ENCODE measurements around the gene PANX1. TPM values are rescaled to one million over a fixed set of nuclear protein-coding genes. Genes with fewer than 3 reads are reported as not detected.

The PANX1 gene
- total and polyA plus RNA-seq, 2 experiments from 2014 or later, result 9.5 to 40.8 TPM

DNA sequence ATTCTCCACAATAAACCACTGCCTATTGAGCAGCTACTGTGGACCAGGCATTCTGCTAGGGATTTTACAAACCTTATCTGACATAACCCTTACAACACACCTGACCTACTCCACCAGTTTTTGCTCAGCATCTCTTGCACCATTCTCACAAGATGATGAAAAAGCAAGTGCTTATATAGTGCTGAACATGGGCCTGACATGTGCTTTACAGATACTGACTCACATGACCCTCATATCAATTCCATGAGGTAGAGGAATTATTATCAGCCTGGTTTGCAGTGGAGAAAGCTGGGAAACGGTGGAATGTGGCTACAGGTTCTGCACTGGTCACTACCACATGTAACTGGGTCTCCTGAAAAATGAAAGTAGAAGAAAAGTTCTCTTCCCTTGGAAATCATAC is 37.5 kb upstream of the PANX1 start:
- H3K27ac ChIP-seq (ENCODE audit: low read depth), result no peak overlapping the region
- H3K4me3 Mint-ChIP-seq, result no peak overlapping the region
- ATAC-seq, result no peak

More for the DNA sequence above, 37.5 kb upstream of the PANX1 start:
- H3K36me3 Mint-ChIP-seq (ENCODE audit: low read depth), result no peaks in the 10 kb centered on the region; the same call in 2 of the 3 replicates
- H3K9me3 Mint-ChIP-seq, result no peaks in the 10 kb centered on the region
- H3K36me3 ChIP-seq (ENCODE audit: insufficient read depth), result no peaks in the 10 kb centered on the region
- H3K4me1 ChIP-seq (ENCODE audit: insufficient read depth), result no peaks in the 10 kb centered on the region
- H4K20me1 ChIP-seq (replicated peaks; ENCODE audit: insufficient read depth), result no peaks in the 10 kb centered on the region
- no peaks in the 10 kb centered on the region for H3F3A ChIP-seq (replicated peaks; ENCODE audit: low read depth)
- peaks cover 4% of the 10 kb centered on the region for H3K27me3 Mint-ChIP-seq (ENCODE audit: insufficient read depth, low read depth, poor library complexity)
- no peak overlapping the region for H3K4me2 ChIP-seq
- H3K27ac Mint-ChIP-seq, result no peak overlapping the region
- no peak for DNase-seq (ENCODE audit: low spot score)
- no peaks in the 10 kb centered on the region for H3K4me1 Mint-ChIP-seq
- no peaks in the 10 kb centered on the region for H3K79me2 ChIP-seq (replicated peaks; ENCODE audit: insufficient read depth)
- H3K27me3 ChIP-seq (ENCODE audit: insufficient read depth), result no peaks in the 10 kb centered on the region
- TF ChIP-seq ZNF331 (CRISPR knock-in tag; IDR thresholded peaks at IDR 0.05; ENCODE audit: low read depth), result no peak
- TF ChIP-seq EZH2phosphoT487 (IDR thresholded peaks at IDR 0.05; ENCODE audit: unreplicated experiment), result no peak
- TF ChIP-seq NANOG (IDR thresholded peaks at IDR 0.05; ENCODE audit: borderline replicate concordance), result no peak
- TF ChIP-seq, protein P1, sequence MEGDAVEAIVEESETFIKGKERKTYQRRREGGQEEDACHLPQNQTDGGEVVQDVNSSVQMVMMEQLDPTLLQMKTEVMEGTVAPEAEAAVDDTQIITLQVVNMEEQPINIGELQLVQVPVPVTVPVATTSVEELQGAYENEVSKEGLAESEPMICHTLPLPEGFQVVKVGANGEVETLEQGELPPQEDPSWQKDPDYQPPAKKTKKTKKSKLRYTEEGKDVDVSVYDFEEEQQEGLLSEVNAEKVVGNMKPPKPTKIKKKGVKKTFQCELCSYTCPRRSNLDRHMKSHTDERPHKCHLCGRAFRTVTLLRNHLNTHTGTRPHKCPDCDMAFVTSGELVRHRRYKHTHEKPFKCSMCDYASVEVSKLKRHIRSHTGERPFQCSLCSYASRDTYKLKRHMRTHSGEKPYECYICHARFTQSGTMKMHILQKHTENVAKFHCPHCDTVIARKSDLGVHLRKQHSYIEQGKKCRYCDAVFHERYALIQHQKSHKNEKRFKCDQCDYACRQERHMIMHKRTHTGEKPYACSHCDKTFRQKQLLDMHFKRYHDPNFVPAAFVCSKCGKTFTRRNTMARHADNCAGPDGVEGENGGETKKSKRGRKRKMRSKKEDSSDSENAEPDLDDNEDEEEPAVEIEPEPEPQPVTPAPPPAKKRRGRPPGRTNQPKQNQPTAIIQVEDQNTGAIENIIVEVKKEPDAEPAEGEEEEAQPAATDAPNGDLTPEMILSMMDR (conservative IDR thresholded peaks at IDR 0.05; ENCODE audit: low read depth in 2 of 2), result no peak
- TF ChIP-seq, protein P2, sequence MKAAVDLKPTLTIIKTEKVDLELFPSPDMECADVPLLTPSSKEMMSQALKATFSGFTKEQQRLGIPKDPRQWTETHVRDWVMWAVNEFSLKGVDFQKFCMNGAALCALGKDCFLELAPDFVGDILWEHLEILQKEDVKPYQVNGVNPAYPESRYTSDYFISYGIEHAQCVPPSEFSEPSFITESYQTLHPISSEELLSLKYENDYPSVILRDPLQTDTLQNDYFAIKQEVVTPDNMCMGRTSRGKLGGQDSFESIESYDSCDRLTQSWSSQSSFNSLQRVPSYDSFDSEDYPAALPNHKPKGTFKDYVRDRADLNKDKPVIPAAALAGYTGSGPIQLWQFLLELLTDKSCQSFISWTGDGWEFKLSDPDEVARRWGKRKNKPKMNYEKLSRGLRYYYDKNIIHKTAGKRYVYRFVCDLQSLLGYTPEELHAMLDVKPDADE (IDR thresholded peaks at IDR 0.05), result no peak
- TF ChIP-seq, protein P3, sequence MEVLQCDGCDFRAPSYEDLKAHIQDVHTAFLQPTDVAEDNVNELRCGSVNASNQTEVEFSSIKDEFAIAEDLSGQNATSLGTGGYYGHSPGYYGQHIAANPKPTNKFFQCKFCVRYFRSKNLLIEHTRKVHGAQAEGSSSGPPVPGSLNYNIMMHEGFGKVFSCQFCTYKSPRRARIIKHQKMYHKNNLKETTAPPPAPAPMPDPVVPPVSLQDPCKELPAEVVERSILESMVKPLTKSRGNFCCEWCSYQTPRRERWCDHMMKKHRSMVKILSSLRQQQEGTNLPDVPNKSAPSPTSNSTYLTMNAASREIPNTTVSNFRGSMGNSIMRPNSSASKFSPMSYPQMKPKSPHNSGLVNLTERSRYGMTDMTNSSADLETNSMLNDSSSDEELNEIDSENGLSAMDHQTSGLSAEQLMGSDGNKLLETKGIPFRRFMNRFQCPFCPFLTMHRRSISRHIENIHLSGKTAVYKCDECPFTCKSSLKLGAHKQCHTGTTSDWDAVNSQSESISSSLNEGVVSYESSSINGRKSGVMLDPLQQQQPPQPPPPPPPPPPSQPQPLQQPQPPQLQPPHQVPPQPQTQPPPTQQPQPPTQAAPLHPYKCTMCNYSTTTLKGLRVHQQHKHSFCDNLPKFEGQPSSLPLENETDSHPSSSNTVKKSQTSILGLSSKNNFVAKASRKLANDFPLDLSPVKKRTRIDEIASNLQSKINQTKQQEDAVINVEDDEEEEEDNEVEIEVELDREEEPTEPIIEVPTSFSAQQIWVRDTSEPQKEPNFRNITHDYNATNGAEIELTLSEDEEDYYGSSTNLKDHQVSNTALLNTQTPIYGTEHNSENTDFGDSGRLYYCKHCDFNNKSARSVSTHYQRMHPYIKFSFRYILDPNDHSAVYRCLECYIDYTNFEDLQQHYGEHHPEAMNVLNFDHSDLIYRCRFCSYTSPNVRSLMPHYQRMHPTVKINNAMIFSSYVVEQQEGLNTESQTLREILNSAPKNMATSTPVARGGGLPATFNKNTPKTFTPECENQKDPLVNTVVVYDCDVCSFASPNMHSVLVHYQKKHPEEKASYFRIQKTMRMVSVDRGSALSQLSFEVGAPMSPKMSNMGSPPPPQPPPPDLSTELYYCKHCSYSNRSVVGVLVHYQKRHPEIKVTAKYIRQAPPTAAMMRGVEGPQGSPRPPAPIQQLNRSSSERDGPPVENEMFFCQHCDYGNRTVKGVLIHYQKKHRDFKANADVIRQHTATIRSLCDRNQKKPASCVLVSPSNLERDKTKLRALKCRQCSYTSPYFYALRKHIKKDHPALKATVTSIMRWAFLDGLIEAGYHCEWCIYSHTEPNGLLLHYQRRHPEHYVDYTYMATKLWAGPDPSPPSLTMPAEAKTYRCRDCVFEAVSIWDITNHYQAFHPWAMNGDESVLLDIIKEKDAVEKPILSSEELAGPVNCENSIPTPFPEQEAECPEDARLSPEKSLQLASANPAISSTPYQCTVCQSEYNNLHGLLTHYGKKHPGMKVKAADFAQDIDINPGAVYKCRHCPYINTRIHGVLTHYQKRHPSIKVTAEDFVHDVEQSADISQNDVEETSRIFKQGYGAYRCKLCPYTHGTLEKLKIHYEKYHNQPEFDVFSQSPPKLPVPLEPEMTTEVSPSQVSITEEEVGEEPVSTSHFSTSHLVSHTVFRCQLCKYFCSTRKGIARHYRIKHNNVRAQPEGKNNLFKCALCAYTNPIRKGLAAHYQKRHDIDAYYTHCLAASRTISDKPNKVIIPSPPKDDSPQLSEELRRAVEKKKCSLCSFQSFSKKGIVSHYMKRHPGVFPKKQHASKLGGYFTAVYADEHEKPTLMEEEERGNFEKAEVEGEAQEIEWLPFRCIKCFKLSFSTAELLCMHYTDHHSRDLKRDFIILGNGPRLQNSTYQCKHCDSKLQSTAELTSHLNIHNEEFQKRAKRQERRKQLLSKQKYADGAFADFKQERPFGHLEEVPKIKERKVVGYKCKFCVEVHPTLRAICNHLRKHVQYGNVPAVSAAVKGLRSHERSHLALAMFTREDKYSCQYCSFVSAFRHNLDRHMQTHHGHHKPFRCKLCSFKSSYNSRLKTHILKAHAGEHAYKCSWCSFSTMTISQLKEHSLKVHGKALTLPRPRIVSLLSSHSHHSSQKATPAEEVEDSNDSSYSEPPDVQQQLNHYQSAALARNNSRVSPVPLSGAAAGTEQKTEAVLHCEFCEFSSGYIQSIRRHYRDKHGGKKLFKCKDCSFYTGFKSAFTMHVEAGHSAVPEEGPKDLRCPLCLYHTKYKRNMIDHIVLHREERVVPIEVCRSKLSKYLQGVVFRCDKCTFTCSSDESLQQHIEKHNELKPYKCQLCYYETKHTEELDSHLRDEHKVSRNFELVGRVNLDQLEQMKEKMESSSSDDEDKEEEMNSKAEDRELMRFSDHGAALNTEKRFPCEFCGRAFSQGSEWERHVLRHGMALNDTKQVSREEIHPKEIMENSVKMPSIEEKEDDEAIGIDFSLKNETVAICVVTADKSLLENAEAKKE (CRISPR knock-in tag; IDR thresholded peaks at IDR 0.05), result no peak
- TF ChIP-seq STAT1 (IDR thresholded peaks at IDR 0.05; ENCODE audit: unreplicated experiment), result no peak
- TF ChIP-seq POLR2AphosphoS5 (IDR thresholded peaks at IDR 0.05; ENCODE audit: low read depth), result no peak
- TF ChIP-seq, protein P4, sequence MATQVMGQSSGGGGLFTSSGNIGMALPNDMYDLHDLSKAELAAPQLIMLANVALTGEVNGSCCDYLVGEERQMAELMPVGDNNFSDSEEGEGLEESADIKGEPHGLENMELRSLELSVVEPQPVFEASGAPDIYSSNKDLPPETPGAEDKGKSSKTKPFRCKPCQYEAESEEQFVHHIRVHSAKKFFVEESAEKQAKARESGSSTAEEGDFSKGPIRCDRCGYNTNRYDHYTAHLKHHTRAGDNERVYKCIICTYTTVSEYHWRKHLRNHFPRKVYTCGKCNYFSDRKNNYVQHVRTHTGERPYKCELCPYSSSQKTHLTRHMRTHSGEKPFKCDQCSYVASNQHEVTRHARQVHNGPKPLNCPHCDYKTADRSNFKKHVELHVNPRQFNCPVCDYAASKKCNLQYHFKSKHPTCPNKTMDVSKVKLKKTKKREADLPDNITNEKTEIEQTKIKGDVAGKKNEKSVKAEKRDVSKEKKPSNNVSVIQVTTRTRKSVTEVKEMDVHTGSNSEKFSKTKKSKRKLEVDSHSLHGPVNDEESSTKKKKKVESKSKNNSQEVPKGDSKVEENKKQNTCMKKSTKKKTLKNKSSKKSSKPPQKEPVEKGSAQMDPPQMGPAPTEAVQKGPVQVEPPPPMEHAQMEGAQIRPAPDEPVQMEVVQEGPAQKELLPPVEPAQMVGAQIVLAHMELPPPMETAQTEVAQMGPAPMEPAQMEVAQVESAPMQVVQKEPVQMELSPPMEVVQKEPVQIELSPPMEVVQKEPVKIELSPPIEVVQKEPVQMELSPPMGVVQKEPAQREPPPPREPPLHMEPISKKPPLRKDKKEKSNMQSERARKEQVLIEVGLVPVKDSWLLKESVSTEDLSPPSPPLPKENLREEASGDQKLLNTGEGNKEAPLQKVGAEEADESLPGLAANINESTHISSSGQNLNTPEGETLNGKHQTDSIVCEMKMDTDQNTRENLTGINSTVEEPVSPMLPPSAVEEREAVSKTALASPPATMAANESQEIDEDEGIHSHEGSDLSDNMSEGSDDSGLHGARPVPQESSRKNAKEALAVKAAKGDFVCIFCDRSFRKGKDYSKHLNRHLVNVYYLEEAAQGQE (IDR thresholded peaks at IDR 0.05; ENCODE audit: unreplicated experiment), result no peak
- TF ChIP-seq JUNB (IDR thresholded peaks at IDR 0.05; ENCODE audit: unreplicated experiment), result no peak
- TF ChIP-seq CREB1 (CRISPR knock-in tag; IDR thresholded peaks at IDR 0.05; ENCODE audit: low read depth), result no peak
- no peak for TF ChIP-seq ZNF114 (CRISPR knock-in tag; IDR thresholded peaks at IDR 0.05)
- no peak for TF ChIP-seq EZH2 (IDR thresholded peaks at IDR 0.05; ENCODE audit: low read depth, unreplicated experiment)
- H2AFZ ChIP-seq, result no peak overlapping the region
- H3K9me2 ChIP-seq (ENCODE audit: insufficient read depth), result peaks cover 9% of the 10 kb centered on the region; the same call in 1 of the 2 replicates
- H3K4me3 ChIP-seq, result no peak overlapping the region

All from GM23338 (cell line).